UCSD-AML1 (cell line): ENCODE data around the gene ATL1.
"Not testable (repeated sequence)": the region's sequence is repeated elsewhere in the genome, so short reads cannot be mapped to it uniquely, and the experiment has no call there.

Experiments used
- DNase-seq: peaks from one replicate; lab custom pipeline; 2025; ENCODE audit not compliant: unreplicated experiment; lab: John Stamatoyannopoulos, UW

Gene ATL1

GRCh38 chr14:50600849-50601248 lies 40.9 kb downstream of the ATL1 start:
- DNase-seq, result no peak

DNA sequence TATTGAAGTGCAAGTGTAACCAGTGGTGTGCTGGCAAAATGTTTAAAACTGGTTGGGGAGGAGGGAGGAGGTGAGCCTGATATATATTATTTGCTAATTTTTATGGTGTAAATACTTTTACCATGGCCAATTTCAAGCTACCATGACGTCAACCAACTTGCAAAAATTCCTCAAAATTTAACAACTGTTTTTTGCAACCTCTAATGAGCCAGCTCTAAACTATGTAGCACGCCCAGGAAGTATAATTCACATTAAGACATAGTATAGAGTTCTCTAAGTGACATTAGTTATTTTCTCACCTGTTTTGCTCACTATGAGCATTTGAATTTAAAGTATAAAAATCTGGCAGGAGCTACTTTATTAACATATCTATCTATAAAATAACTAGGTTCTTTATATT lies 41.4 kb downstream of the ATL1 start:
- no peak for DNase-seq

DNA sequence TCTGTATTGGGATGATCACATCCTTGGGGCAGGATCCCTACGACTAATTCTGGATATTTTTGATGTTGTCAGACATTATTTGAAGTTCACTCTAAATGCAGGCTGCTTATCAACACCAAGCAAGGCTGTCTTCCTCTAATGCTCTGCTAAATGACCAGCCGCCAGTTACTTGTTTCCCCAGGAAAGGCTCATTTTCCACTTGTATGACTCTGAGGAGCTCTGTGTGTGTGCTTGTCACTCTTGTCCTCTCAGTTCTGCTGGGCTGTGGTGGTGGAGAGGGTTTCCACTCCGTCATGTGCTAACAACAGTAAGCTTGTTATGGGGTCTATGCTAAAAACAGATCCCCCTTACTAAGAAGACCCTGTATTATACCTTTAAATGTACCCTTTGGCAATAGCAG lies 42.1 kb downstream of the ATL1 start:
- DNase-seq, result peak; percentile 17

GRCh38 chr14:50603565-50603964 lies 43.6 kb downstream of the ATL1 start:
- no peak for DNase-seq

DNA sequence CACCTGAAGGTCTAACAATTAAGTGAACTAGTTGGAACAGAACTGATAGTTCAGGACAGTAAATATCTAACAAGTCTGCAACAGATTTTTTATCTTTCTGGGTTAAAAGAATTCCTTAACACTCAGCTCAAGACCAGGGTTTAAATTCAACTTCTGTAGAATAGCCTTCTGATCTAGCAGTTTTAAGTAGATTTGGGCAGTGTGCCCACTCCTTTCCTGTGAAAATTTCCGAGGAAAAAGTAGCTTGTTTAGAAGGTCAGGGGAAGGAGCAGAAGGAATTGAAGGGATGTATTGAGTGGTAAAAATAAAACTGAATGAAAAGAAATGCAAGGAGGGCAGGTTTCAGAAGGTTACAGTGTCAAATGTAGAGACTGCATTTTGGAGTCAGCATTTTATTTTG lies 45.8 kb downstream of the ATL1 start:
- DNase-seq, result no peak

GRCh38 chr14:50606468-50606867 lies 46.5 kb downstream of the ATL1 start:
- DNase-seq, result no peak

DNA sequence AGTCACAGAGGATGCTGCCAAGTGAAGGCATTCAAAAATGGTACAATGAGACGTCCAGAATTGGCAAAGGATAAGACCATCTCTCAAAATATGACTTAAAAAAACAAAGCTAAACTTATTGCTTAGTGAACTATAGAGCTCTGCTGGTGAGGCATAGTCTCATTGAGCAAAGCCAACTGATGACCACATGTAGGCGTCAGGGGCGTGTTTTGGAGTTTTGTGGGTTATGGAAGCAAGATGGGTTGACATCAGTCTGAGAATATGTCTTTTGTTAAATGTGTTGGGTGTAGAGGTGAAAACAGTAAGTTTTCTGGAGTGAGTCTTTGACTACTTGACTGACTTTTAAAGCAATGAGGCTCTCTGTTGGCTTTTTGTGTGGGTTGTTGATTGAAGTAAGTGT lies 47.2 kb downstream of the ATL1 start:
- no peak for DNase-seq

DNA sequence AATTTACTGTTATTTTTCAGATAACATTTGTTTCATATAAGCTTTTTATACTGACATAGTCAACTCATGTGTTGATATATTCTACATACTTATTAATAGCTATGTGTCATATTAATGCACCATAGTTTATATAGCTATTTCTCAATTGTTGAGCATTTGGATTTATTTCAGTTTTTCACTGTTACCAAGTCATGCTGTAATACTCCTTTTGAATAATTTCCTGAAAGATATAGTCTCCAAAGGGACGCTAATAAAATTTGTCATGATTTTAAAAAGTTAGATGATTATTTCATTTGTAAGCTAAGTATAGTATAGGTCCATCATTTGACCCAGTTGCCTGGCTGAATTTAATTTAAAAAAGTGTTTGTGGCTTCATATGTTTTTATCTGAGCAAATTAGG lies 47.8 kb downstream of the ATL1 start:
- DNase-seq, result no peak

DNA sequence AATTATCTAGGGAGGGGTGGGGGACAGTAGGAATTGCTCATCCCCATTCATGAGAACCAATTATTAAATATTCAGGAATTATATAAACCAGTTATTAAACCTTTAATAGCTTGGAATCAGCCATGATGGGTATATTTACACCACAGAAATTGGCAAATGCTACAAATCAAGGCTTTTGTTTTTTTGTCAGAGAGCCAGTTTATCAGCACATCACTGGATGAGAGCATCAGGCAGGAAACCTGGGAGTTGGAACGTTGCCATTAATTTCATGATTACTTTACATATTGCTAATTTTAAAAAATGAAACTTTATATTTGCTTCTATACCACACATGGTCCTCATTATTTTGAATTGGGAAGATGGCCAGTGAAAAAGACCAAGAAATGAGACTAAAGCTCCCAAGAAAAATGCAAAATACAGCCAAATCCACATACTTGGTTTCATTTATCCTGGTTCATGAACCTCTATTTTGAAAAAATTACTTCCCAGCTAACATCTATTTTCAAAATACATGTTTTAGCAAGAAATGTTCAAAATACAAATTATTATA lies 48.4 kb downstream of the ATL1 start:
- no peak for DNase-seq

DNA sequence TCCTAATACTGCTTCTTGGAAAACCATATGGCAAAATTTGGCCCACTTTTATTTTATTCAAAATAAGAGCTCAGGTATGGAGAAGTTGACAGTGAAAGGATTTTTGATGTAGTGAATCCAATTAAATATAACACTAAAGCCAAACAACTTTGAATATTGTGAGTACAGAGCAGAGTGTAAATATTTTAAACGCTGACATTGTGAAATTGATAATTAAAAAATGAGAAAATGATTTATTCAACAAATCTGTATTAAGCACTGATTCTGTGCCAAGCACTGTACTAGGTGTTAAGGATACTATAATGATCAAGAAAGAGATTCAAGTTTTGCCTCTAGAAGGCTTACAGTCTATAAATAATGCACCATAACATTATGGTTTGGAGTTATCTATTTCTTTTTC lies 50.5 kb downstream of the ATL1 start:
- no peak for DNase-seq

- no peak for DNase-seq
Observed at GRCh38 chr14:50612806-50613205, 52.9 kb downstream of the ATL1 start.

GRCh38 chr14:50615056-50615455 lies 55.1 kb downstream of the ATL1 start:
- DNase-seq, result no peak

- DNase-seq, result no peak
Observed at GRCh38 chr14:50615552-50615951, 55.6 kb downstream of the ATL1 start.

DNA sequence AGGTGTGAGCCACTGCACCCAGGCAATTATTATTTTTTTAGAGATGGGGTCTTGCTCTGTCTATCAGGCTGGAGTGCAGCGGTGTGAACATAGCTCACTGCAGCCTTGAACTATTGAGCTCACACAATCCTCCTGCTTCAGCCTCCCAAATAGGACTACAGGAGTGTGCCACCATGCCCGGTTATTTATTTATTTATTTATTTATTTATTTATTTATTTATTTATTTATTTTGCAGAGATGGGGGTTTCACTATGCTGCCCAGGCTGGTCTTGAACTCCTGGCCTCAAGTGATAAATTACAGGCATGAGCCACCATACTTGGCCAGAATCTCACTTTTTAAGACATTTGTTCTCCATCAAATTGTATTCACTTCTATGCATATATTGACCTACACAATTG lies 56.3 kb downstream of the ATL1 start:
- DNase-seq, result no peak

- DNase-seq, result no peak
Observed at GRCh38 chr14:50619569-50620141, 59.7 kb downstream of the ATL1 start.

DNA sequence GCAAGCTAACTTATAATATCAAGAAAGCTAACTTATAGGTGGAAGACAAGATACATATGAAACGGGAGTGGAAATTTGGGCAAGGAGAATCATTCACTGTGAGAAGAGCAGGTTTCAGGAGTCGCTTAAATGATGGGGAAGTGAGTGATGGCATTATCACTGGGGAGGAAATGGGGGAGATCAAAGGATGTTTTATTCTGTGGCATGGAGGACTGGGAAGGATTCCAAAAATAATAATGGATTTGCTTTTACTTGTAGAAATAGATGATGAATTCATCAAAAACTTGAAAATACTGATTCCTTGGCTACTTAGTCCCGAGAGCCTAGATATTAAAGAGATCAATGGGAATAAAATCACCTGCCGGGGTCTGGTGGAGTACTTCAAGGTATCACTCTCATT lies 60.4 kb downstream of the ATL1 start:
- DNase-seq, result no peak

- DNase-seq, result no peak
Observed at GRCh38 chr14:50622978-50623377, 63.0 kb downstream of the ATL1 start.

DNA sequence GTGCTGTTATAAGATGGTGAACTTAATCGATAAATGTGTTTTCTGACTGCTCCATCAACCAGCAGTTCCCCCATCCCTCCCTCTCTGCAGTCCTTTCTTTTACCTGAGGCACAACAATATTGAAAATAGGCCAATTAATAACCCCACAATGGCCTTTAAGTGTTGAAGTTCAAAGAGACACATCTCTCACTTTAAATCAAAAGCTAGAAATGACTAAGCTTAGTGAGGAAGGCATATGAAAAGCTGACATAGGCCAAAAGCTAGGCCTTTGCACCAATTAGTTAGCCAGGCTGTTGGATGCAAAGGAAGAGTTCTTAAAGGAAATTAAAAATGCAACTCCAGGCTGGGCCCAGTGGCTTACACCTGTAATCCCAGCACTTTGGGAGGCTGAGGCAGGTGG lies 64.5 kb downstream of the ATL1 start:
- no peak for DNase-seq

DNA sequence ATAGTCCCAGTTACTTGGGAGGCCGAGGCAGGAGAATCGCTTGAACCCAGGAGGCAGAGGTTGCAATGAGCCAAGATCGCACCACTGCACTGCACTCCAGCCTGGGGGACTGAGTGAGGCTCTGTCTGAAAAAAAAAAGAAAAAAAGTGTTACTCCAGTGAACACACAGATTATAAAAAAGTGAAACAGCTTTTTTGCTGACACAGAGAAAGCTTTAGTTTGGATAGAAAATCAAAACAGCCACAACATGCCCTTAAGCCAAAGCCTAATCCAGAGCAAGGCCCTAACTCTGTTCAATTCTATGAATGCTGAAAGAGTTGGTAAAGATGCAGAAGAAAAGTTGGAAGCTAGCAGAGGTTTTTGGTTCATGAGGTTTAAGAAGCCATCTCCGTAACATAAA lies 65.0 kb downstream of the ATL1 start:
- not testable (repeated sequence) for DNase-seq

GRCh38 chr14:50631408-50631821 lies 71.5 kb downstream of the ATL1 start:
- DNase-seq, result no peak

DNA sequence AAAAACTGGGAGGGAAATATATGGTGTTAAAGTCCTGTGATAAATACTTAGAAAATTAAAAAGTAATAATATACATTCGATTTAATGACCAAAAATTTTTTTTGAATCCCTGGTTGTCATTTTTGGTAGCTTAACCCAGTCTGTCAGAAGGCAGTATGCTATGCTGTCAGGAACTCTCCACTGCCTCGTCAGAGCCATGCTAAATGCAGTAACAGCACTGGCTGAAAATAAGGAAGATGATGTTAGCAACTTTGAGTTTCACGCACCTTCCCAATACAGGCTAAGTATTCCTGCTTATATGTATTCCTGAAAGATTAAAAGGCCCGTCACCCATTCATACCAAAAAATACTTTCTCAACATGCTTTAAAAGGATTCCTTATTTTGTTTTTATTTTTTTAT lies 74.0 kb downstream of the ATL1 start:
- DNase-seq, result no peak

GRCh38 chr14:50635141-50635540 lies 75.2 kb downstream of the ATL1 start:
- no peak for DNase-seq

DNA sequence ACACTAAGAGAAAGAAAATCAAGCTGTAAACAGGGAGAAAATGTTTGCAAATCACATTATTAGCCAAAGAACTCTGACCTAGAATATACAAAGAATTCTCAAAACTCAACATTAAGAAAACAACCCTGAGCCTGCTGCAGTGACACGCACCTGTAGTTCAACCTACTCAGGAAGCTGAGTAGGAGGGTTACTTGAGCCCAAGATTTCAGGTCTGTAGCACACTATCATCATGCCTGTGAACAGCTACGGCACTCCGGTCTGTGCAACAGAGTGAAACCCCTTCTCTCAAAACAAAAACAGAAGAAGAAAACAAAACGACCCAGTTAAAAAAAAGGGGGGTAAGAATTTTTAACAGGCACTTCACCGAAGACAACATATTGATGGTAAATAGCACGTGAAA lies 87.3 kb downstream of the ATL1 start:
- DNase-seq, result no peak
